GM21576 (cell line): Measurements from ENCODE around the gene TMEM170A.

Experiments
- ATAC-seq: cut with Tn5 transposase; IDR thresholded peaks from one replicate; pipeline ENCODE4 v1.9.1; 2021; ENCODE audit warnings: mild to moderate bottlenecking, moderate library complexity; ENCODE audit not compliant: unreplicated experiment

TMEM170A gene

DNA sequence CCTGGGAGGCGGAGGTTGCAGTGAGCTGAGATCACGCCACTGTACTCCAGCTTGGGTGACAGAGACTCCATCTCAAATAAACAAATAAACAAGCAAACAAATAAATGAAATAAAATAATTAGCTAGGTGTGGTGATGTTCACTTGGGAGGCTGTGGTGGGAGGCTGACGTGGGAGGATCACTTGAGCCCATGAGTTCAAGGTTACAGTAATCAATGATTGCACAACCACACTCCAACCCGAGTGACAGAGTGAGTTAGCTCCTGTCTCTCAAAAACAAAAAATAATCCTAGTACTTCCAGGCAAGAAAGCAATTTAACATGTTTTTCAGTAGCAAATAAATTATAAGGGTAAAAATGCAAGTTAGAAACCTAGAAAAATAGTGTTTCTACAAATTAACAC lies 57.5 kb downstream of the TMEM170A start:
- no peak for ATAC-seq

GRCh38 chr16:75402821-75403475 lies 61.5 kb downstream of the TMEM170A start:
- ATAC-seq, result no peak

GRCh38 chr16:75402159-75402820 lies 62.2 kb downstream of the TMEM170A start:
- ATAC-seq, result no peak

- ATAC-seq, result no peak
Measured at GRCh38 chr16:75401691-75402090, 62.8 kb downstream of the TMEM170A start.

- no peak for ATAC-seq
Measured at GRCh38 chr16:75398333-75398732, 66.2 kb downstream of the TMEM170A start.

GRCh38 chr16:75394941-75395340 lies 69.5 kb downstream of the TMEM170A start:
- ATAC-seq, result no peak
